HG02981 (cell line): Measurements from ENCODE around the gene GRSF1.

Source experiments
- ATAC-seq: cut with Tn5 transposase; IDR thresholded peaks from one replicate; pipeline ENCODE4 v1.9.1; 2021; ENCODE audit warnings: mild to moderate bottlenecking, moderate library complexity; ENCODE audit not compliant: unreplicated experiment

GRSF1 gene

DNA sequence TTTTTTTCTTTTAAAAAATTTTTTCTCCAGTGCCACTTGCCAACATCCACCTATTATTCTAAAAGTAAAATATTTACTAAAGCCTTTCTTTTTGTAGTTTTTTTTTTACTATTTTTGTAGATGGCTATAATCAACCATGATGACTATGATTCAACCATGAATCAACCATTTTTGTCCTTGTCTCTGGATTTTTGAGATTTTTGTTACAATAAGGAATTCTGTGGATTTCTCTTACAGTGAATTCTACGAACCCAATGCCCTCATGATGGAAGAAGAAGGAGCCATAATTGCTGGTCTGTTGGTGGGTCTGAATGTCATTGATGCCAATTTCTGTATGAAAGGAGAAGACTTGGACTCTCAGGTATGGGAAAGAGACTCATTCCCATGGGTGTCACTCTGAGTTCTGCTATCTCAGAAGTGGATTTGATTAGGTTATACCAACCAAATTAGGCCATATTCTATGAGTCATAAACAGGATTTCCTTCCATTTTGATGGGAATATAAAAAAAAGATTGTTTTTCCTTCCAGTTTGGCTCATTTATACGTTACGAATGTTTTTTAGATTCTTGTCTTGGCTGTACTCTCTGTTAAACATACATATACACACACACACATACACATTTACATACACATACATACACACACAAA is 71.3 kb downstream of the GRSF1 start:
- ATAC-seq = no peak
